Stimulated activated CD4-positive, alpha-beta T cell treated with anti-CD3 and anti-CD28 coated beads, Interleukin-15, amount 100 ng/mL, for 48 hours (primary cell): ENCODE data around the gene UCP2.

Source experiments
- DNase-seq, 2 donors: peaks; one replicate each; pipeline ENCODE4 v3.0.0-alpha.2; 2020; ENCODE audit warnings: low read depth in 2 of 2

Gene UCP2

DNA sequence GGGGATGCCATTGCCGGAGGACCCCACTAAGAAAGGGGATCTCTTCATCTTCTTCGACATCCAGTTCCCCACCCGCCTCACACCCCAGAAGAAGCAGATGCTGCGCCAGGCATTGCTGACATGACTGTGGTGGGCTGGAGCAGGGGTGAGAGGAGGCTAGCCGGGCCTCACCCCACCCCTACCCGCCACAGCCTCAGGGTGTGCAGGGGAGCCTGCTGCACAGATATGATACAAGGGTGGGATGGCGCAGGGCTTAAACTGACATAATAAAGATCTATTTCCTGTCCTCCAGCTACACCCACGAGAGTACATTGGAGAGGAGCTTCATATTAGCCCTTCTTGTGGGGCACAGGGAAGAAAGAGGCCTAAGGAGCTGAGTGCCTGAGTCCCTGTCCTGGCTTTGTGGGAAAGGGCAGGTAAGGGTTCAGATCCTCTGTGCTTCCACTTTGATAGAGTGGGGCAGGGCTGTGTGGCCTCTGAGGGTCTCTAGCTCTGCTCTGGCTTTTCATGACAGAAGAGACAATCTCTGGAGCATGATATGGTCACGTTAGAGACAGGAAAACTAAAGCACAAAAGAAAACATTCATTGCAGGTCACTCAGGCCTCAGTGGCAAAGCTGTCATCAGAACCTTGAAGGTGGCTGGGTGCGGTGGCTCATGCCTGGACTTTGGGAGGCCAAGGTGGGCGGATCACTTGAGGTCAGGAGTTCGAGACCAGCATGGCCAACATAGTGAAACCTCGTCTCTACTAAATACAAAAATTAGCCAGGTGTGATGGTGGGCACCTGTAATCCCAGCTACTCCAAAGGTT is 12.4 kb downstream of the UCP2 start:
- no peak for DNase-seq

DNA sequence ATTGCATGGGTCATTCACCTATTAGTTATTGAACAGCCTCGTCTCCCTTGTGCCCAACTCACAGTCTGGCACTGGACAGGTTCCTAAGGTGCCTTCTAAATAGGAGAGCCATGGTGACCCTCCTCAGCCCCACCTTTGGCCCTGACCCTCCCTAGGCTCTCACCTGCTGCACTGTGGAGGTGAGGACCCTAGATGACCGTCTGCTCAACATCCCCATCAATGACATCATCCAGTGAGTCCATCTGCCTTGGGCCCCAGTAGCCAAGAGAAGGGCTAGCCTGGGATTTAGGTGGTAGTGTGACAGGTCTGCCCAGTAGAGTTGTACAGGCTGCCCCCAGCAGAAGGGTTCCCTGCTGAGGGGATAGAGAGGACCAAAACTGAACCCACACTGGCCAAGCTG is 13.6 kb downstream of the UCP2 start:
- no peak for DNase-seq

DNA sequence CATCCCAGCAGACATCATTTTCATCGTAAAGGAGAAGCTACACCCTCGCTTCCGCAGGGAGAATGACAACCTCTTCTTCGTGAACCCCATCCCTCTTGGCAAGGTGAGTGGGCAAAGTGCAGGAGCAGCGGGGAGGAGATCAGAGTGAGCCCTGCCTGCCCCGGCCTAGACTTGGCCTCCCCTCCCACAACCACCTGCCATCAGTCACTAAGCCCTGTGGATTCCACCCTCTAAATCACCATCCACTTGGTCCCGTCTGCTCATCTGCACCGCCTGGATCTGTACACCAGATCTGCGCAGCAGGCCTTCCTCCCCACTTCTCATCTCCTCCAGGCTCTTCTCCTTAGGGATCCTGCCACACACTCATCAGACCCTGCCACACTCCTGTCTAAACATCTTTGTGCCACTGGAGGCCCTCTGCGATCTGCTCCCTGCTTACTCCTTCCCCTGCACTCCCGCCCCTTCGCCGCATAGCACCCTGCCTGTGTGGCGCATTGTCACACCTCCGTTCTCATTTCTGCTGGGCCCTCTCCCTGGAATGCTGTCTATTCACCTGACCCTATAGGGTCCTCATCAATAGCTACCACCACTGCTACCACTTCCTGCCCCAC is 14.2 kb downstream of the UCP2 start:
- DNase-seq: no peak

DNA sequence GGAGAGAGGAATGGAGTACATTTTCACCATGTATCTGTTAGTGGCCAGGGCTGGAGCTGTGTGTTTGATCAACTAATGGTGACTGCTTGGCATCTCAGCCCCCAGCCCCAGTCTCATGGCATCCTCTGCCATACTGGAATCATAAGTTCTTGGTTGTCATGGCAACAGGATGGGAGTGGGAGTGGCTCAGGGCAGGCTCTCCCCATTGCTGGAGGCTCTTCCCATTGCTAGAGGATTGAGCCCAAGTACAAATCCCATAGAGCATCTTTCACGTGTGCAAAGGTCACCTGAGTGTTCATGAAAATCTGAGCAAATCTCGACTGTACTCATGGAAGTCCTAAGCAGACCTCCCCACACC is 16.9 kb downstream of the UCP2 start:
- DNase-seq: no peak

DNA sequence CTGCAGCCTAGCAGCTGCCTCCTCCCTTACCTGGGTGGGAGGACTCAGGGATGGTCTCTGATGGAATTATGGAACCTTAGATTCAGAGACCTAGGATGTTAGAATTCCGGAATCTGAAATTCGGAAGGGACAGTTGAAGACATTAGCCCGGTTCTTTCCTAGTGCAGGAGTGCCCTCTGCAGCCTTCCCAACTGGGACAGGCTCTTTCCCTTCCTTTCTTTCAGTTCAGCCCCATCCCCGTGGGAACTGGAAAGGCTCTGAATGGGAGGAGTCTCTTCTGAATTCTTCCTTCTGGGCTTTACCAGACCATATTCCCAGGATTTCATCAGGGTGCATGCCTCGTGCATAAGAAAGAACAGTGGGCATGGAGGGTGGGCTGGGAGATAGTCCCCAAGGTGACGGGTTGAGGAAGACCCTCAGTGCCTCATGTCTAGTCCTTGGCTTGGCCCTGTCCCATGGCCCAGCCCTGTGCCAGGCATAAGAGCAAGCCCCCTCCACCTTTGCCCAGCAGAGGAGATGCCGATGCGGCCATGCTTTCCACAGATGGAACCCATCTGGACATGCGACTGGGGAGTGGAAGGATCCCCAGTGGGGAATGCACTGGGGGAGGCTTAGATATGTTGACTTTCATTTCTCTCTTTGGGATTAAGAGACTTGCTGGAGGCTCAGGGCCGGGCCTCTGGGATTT is 17.4 kb downstream of the UCP2 start:
- DNase-seq: no peak

DNA sequence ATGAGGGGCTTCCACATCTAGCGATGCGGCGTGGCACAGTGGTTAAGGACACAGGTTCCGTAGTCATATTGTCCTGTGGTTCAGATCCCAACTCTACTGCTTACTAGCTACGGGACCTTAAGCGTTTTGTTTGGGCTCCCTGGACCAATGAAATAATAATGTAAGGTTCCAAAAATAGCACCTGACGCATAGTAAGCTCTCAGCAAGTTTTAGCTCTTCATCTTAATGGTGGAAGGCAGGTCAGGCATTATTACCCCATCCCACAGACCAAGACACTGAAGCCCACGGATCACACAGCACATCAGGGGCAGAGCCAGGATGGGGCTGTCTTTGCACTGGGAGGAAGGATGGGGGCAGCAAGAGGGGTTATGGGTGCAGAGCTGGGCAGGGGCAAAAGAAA is 18.8 kb downstream of the UCP2 start:
- no peak for DNase-seq

DNA sequence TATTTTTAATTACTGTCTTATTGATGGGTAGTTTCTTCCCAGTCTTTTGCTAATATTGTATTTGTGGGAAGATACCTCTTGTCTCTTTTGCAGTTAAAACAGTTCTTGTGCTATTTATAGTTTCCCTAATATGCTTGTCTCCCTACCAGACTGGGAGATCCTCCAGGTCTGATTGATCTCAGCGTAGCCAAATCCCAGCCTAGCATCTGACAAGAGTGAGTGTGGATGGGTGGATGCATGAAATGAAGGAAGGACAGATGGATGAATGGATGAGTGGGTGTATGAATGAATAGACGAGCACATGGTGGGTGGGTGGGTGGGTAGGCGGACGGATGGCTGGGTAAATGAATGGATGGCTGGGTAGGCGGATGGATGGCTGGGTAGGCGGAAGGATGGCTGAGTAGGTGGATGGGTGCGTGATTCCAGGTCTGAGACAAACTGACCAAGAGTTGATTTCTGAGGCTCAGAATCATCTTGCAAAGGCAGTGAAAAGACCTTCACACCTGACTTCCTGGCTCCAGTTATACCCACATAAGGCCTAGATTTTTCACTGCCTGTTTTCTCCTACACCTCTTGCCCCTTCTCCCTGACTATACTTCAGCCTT is 20.4 kb downstream of the UCP2 start:
- DNase-seq: no peak

DNA sequence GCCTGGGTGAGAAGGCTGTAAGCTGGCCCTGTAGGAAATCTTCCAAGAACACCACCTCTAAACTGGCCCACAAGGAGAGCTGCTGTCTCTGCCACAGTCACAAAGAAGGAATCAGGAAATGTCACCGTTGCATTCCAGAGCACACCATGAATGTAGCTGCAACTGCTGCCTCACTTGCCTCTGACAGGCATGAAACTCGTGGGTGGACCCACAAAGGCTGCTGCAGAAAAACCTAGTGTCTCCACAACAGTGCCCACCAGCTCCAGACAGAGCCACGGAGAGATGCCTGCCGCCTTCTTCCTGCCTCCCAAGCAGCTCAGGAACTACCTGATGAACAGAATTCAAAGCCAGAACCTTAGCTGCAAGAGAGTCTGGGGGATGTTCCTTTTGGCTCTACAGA is 21.3 kb downstream of the UCP2 start:
- DNase-seq: no peak

DNA sequence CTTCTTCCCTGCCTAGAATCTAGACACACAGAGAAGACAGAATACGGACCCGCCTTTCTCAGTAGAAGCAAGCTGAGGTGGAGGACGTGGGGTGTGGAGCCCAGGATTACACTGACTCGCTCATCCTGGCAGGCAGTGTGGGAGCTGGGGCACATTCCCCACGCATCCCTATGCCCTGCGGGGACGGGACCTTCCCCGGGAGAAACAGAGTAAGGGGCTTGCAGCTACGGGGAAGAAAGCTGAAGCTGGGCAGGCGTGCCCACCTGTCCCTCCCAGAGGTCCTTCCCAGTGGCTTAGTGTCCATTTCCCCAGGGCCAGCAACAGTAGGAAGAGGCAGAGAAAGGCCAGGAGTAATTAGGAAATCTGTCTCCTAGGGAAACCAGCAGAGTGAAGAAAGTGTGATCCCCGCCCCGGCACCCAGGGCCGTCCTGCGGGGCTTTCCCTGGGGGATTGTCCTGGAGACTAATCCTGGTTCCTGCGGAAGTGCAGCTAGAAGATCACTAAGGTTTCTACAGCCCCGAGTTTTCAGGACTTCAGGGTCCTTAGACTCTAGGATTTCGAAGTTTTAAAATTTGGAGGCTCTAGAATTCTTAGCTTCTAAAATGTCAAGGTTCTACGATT is 24.0 kb downstream of the UCP2 start:
- no peak for DNase-seq

DNA sequence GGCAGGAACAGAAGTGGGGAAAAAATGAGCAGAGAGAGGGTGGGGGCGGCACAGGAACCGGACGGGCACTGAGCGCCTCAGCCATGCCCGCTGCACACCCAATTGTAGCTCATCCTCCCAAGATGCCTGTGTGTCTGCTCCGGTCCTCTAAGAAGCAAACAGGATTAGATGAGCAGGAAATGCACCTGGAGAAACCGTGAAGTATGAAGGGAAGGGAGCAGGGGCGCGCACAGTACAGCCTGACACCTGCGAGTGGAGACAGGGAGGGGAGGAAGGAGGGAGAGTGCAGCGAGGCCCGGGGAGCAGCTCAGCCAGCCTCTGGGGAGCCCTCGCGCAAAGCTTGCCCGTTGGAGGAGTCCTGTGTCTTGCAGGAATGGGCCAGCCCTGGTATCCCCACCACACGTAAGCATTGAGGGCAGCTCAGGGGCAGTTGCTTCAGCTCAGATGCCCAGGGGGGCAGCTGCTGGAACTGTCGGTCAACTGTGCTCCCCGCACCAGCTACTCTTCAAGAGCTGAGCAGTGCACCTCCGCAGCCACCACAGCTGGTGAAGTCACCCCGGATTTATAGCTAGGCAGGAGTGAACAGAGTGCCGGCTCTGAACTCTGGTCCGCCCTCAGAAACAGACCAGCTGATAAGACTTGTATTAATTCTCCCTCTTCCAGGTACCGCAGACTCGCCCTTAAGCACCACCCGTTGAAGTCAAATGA is 24.8 kb downstream of the UCP2 start:
- DNase-seq: no peak

DNA sequence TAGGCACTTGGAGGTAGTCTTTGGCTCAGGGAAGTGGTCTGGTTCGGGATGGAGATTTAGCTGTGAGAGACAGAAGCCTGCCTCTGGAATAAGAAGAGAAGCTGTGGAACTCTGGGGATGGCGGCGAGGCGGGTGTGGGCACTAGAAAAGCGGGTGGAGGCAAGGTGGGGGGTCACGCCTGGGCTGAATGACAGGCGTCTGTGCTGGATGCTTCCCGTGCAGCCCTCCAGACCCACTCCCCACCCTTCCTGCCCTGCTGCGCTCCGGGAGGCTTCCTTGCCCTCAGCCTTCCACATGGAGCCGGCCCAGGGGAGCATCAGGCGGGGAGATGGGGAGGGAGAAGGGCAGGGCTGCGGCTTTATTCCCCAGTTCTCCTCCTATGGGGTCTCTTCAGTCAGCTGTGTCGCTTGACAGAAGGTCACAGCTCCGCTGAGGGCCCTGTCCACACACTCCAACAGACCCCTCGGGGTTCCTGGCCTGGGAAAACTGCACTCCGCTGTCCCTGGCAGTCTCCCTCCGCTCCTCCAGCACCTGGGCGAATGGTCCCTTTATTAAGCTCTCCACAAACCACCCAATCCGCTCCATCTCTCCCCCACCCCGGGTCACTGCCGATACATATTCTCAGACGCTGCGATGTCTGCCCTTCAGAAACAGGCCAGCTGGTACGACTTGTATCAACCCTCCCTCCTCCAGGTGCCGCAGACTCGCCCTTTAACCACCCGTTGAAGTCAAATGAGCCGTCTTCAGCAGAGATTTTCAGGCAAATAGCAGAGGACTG is 25.6 kb downstream of the UCP2 start:
- DNase-seq: no peak

DNA sequence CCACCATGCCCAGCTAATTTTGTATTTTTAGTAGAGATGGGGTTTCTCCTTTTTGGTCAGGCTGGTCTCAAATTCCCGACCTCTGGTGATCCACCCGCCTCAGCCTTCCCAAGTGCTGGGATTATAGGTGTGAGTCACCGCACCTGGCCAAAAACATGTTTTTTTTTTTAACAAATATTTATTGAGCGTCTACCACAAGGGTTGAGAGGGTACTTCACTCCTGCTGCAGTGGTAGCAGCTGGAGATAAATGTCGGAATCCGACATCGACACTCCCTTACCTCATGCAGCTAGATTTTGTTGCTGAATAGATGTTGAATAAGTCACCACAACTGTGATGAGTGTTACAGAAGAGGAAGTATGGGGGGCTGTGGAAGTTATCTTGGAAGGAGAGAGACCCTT is 30.8 kb downstream of the UCP2 start:
- no peak for DNase-seq

DNA sequence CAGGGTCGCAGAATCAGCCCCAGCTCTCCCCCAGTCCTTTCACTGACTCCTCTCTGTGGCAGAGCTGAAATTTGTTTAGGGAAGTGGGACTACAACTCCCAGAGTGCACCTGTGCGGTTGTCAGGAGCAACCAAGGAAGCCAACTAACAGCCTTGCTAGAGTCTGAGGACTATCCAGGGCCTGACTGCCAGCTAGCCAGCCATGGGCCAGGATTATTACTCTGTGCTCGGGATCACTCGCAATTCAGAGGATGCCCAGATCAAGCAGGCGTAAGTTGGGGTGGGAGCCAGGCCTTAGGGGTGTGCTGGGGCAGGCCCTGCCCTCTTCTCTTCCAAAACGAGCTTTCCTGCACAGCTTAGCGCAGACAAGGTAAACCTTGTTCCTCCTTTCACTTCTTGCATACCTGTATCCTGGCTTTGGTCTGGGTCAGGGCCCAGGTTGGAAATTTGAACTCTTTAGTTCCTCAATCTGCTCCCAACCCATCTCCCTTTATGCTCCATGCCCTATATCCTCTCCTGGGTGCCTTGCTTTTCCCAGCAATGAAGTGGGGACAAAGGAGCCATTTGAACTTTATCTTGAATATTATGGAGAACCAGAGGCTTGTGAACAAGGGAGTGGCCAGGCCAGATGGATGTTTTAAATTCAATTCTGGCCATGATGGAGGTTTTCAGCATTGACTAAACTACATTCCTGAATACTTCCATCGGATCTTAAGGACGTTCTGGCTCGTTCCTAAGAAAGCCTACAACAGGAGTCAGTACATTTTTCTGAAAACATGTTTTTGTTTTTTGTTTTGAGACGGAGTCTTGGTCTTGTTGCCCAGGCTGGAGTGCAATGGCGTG is 31.6 kb downstream of the UCP2 start, which contains the start of gene DNAJB13:
Gene DNAJB13 (plus strand): TSS at position 158 of the 842 bp plus-strand sequence. CDS start 44 bp downstream, at position 202.
- no peak for DNase-seq

DNA sequence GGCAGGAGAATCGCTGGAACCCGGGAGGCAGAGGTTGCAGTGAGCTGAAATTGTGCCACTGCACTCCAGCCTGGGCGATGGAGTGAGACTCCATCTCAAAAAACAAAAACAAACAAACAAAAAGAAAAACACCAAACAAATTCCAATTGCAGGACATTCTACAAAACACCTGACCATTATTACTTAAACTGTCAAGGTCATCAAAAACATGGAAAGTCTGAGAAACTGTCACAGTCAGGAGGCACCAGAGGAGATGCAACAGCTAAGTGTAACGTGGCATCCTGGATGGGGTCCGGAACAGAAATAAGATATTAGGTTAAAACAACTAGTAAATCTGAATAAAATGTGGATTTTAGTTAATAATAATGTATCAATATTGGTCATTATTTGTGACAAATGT is 32.7 kb downstream of the UCP2 start:
- DNase-seq: no peak

DNA sequence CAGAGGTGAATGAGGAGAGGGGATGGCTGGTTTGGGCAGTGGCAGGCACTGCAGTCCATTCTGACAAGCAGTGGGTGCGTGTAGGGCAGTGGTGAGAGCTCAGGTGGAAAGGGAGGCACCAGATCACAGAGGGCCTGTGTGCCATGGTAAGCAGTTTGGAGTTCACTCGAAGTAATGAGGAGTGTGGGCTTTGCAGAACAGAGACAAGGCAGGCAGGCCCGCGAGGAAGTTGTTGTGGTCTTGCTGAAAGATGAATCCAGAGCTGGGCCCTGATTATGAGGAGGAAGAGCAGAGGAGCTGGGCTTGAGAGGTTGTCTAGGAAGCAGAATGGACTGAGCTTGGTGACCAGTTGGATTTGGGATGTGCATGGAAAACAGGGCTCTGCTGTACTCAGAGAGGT is 33.4 kb downstream of the UCP2 start:
- no peak for DNase-seq

DNA sequence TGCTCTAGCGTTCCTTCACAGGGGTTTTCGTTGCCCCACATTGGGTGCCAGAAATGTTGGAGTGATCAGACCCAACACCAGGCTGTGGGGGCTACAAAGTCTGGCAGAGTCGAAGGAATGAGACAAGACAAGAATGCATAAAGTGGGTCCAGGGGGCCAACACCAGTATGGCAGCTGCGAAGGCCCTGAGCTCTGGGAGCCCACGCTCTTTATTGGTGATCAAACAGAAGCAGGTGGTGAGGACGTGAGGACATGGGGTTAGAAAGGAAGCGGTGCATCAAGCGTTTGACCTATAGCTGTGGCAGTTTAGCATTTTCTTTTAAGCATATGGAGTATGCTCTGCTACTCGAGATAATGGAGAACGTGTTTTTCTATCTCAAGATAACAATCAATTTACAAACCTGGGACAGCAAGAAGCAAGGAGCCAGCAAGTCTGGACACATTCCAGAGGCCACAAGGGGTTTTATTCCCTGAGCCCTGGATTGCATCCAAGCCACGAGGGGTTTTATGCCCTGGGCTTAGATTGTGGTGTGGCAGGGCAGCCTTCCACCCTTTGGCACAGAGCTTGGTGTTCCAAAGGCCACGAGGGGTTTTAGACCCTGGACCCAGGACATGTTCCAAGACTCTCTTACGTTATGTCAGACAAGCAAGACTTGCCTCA is 35.7 kb downstream of the UCP2 start:
- no peak for DNase-seq

DNA sequence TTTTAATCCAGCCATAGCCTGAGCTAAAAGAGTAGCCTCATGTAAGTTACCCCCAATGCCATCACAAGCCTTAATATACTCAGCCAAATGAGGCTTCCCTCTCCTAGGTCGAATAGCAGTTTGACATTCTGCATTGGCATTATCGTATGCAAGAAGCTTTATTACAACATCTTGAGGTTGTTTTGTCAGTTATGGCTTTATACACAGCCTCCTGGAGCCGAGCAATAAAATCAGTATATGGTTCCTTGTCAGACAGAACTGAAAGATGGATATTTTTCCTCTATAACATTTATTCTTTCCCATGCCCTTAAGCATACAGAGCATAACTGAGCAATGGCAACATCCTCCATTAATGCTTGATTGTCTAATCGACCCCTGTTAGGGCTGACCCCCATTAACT is 37.2 kb downstream of the UCP2 start:
- no peak for DNase-seq

DNA sequence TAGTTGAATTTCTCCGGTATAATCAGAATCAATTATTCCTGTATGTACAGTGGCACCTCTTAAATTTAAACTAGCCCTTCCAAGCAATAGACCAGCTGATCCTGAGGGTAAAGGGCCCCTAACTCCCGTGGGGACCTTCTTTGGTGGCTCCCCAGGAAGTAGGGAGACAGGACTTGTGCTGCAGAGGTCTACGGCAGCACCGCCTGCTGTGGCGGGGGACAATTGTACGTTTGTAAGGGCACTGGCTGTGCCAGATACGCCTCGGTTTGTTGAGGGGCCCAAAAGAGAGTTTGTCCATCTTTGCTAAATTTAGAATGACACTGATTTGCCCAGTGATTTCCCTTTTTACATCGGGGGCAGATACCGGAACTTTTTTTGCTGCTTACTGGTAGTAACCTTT is 37.7 kb downstream of the UCP2 start:
- no peak for DNase-seq

DNA sequence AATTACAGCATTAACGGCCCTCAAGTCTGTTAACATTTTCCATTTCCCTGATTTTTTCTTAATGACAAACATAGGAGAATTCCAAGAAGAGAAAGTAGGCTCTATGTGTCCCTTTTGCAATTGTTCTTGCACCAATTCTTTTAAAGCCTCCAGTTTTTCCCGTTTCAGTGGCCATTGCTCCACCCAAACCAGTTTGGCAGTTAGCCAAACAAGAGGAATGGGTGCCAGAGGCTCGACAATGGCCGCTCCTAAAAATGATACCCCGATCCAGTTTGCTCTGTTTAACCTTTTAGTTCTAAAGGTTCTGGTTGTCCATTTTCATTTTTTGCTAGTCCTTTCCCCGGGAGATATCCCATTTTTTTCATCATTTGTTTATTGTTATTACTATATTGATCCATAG is 38.6 kb downstream of the UCP2 start:
- DNase-seq: no peak
